H1 (cell line): ENCODE data around the gene B4GALT5. TPM values are rescaled to one million over a fixed set of nuclear protein-coding genes. Genes with fewer than 3 reads are reported as not detected.

Experiments used
- polyA plus RNA-seq, 7 experiments: library from polyadenylated mRNA; depleted of rRNA in 3 of 7; stranded (reverse) in 5 of 7; unstranded in 2 of 7; fragments of >200 nt in 5 of 7; fragments of 200-250 nt in 2 of 7; gene quantifications; 1 replicate in 5 of 7; 2 replicates in 1 of 7; 4 replicates in 1 of 7; pipeline versions ENCODE4 v1.2.1 to v1.2.3, GENCODE V29; 2011 to 2013; ENCODE audit warnings: missing spikeins in 2 of 7, mixed read lengths in 2 of 7
- total RNA-seq: library from RNA; stranded (reverse); fragmentation: NEBNext Ultra II Directional; extraction: Animal tissue kit (Norgen Biotek cat#: 25700); gene quantifications from 2 replicates; pipeline ENCODE4 v1.2.1, GENCODE V29; 2021
- TF ChIP-seq, protein P1 (sequence below): IDR thresholded peaks from 2 replicates; pipeline ENCODE4 v1.6.1; 2011; ENCODE audit warnings: low read length, improper control_type of control experiment

B4GALT5 gene
- total and polyA plus RNA-seq, 2 of the 8 experiments (the other 6 are each of a cell fraction or from before 2014, with no cell fraction given): 46.5 to 75.4 TPM

DNA sequence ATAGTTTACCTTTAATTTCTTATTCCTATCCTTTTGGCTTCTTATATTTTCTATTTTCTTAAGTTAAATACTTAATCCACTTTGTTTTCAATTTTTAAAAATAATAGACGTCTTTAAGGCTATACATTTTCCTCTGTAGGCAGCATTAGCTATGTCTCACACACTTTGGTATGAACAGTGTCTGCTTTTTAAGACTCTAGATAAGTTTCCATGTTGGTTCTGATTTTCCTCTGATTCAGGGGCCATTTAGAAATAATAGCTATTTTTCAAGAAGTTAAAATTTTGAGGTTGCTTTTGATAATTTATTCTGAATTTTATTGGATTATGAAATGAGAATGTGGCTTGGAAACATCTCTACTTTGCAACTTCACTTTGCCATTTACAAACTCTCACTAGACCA, 91.4 kb downstream of the B4GALT5 start (continued):
- TF ChIP-seq, protein P1, sequence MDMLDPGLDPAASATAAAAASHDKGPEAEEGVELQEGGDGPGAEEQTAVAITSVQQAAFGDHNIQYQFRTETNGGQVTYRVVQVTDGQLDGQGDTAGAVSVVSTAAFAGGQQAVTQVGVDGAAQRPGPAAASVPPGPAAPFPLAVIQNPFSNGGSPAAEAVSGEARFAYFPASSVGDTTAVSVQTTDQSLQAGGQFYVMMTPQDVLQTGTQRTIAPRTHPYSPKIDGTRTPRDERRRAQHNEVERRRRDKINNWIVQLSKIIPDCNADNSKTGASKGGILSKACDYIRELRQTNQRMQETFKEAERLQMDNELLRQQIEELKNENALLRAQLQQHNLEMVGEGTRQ: no peak
